H1 (cell line): ENCODE measurements around the gene LGALSL. TPM values are rescaled to one million over a fixed set of nuclear protein-coding genes. Genes with fewer than 3 reads are reported as not detected.

Source experiments
- CTCF ChIA-PET: fragments of 300-600 bp; sonication (Branson Sonifier 250); formaldehyde crosslinking; loops from one replicate; lab custom pipeline; 2021; ENCODE audit not compliant: partially characterized antibody; lab: Charles Lee
- POLR2A ChIA-PET: fragments of 300-600 bp; sonication (Branson Sonifier 250); formaldehyde crosslinking; loops from one replicate; lab custom pipeline; 2021; ENCODE audit warnings: inconsistent platforms; ENCODE audit not compliant: partially characterized antibody; lab: Charles Lee
- DNase-seq, 2 experiments: peaks; one replicate each; pipeline versions ENCODE4 v3.0.0 to v3.0.0-alpha.2; 2010 to 2022; ENCODE audit warnings: low spot score in 2 of 2, low read depth in 1 of 2, mixed read lengths in 1 of 2
- FAIRE-seq: peaks from 2 replicates; lab custom pipeline; 2011; peaks lifted over from hg19 to GRCh38; lab: Jason Lieb, UNC
- H2AFZ ChIP-seq: 2 replicates; pipeline ENCODE4 v1.8.1; 2012; ENCODE audit warnings: low read length, inconsistent platforms
- H2AK5ac ChIP-seq: 2 replicates; pipeline ENCODE4 v1.6.1; 2013; ENCODE audit warnings: low read depth, low read length
- H2BK120ac ChIP-seq: replicated peaks from 2 replicates; pipeline ENCODE3; 2013; ENCODE audit warnings: low read depth, low read length, inconsistent platforms
- H2BK12ac ChIP-seq: 2 replicates; pipeline ENCODE4 v1.6.1; 2013; ENCODE audit warnings: low read depth, low read length
- H2BK15ac ChIP-seq: 2 replicates; pipeline ENCODE4 v1.6.1; 2013; ENCODE audit warnings: low read length
- H2BK20ac ChIP-seq: 2 replicates; pipeline ENCODE4 v1.6.1; 2013; ENCODE audit warnings: low read length
- H2BK5ac ChIP-seq: 2 replicates; pipeline ENCODE4 v1.6.1; 2013; ENCODE audit warnings: low read depth, low read length
- H3K14ac ChIP-seq: 2 replicates; pipeline ENCODE4 v1.6.1; 2013; ENCODE audit warnings: inconsistent platforms; ENCODE audit not compliant: insufficient read length
- H3K18ac ChIP-seq: 2 replicates; pipeline ENCODE4 v1.6.1; 2013; ENCODE audit warnings: low read length; ENCODE audit errors: extremely low read depth
- H3K23ac ChIP-seq: 2 replicates; pipeline ENCODE4 v1.6.1; 2013; ENCODE audit warnings: inconsistent platforms; ENCODE audit not compliant: insufficient read length
- H3K23me2 ChIP-seq: 2 replicates; pipeline ENCODE4 v1.6.1; 2013; ENCODE audit warnings: low read depth, low read length
- H3K27ac ChIP-seq: 2 replicates; pipeline ENCODE4 v1.6.1; 2011; ENCODE audit warnings: low read depth, low read length, inconsistent platforms
- H3K27me3 ChIP-seq, 4 experiments: replicated peaks in 1 of 4; 1 replicate in 1 of 4; 2 replicates in 3 of 4; pipeline versions ENCODE4 v1.6.1 to v1.8.1; 2011 to 2013; ENCODE audit warnings: low read length in 3 of 4, mild to moderate bottlenecking in 3 of 4, inconsistent platforms in 2 of 4, mixed read lengths in 2 of 4, moderate library complexity in 1 of 4; ENCODE audit not compliant: control insufficient read depth in 3 of 4, insufficient read depth in 3 of 4; ENCODE audit errors: extremely low read depth in 1 of 4
- H3K36me3 ChIP-seq, 4 experiments: 2 replicates each; pipeline versions ENCODE4 v1.6.1 to v1.8.1; 2011 to 2013; ENCODE audit warnings: mild to moderate bottlenecking in 4 of 4, low read length in 3 of 4, moderate library complexity in 2 of 4, control low read depth in 1 of 4, inconsistent platforms in 1 of 4; ENCODE audit not compliant: insufficient read depth in 4 of 4, control insufficient read depth in 2 of 4
- H3K4ac ChIP-seq: replicated peaks from 2 replicates; pipeline ENCODE3; 2013; ENCODE audit warnings: low read length, low read depth, mixed read lengths, inconsistent platforms; ENCODE audit not compliant: insufficient read length
- H3K4me1 ChIP-seq, 4 experiments: replicated peaks in 1 of 4; 1 replicate in 1 of 4; 2 replicates in 3 of 4; pipeline versions ENCODE4 v1.6.1 to v1.8.1; 2011 to 2013; ENCODE audit warnings: low read length in 3 of 4, inconsistent platforms in 2 of 4, mixed read lengths in 1 of 4; ENCODE audit not compliant: insufficient read depth in 4 of 4, control insufficient read depth in 3 of 4
- H3K4me2 ChIP-seq, 2 experiments: 2 replicates each; pipeline versions ENCODE4 v1.6.1 to v1.8.1; 2011 to 2013; ENCODE audit warnings: low read depth in 2 of 2, low read length in 2 of 2, control low read depth in 1 of 2, inconsistent platforms in 1 of 2, mild to moderate bottlenecking in 1 of 2; ENCODE audit not compliant: insufficient read depth in 1 of 2
- H3K4me3 ChIP-seq, 4 experiments: fragments of 200-600, 300-600 bp in 1 of 4; sonication (generic), shearing (Covaris generic), sonication (Bioruptor Twin) in 1 of 4; 2 replicates each; pipeline versions ENCODE4 v1.5.1 to v1.8.1; 2011 to 2016; ENCODE audit warnings: low read length in 4 of 4, low read depth in 3 of 4, control low read depth in 2 of 4, inconsistent platforms in 2 of 4, mild to moderate bottlenecking in 2 of 4, mixed read lengths in 1 of 4, moderate library complexity in 1 of 4; ENCODE audit not compliant: insufficient read depth in 2 of 4; ENCODE audit errors: extremely low read depth in 1 of 4
- H3K56ac ChIP-seq: replicated peaks from 2 replicates; pipeline ENCODE3; 2013; ENCODE audit warnings: low read depth, mild to moderate bottlenecking, mixed read lengths, low read length, inconsistent platforms; ENCODE audit not compliant: insufficient read length
- H3K79me1 ChIP-seq: 2 replicates; pipeline ENCODE4 v1.6.1; 2013; ENCODE audit warnings: low read depth, low read length, control low read depth
- H3K79me2 ChIP-seq, 2 experiments: 2 replicates each; pipeline versions ENCODE4 v1.6.1 to v1.8.1; 2012 to 2013; ENCODE audit warnings: low read length in 2 of 2, mild to moderate bottlenecking in 2 of 2, inconsistent platforms in 1 of 2; ENCODE audit not compliant: insufficient read depth in 2 of 2, control insufficient read depth in 1 of 2
- H3K9ac ChIP-seq, 4 experiments: replicated peaks in 1 of 4; 1 replicate in 1 of 4; 2 replicates in 3 of 4; pipeline versions ENCODE4 v1.6.1 to v1.8.1; 2011 to 2013; ENCODE audit warnings: low read depth in 3 of 4, low read length in 3 of 4, control low read depth in 2 of 4, mild to moderate bottlenecking in 2 of 4, moderate library complexity in 2 of 4, inconsistent platforms in 1 of 4; ENCODE audit errors: extremely low read depth in 1 of 4
- H3K9me3 ChIP-seq, 2 experiments: 2 replicates each; pipeline versions ENCODE4 v1.6.1 to v1.8.1; 2012 to 2013; ENCODE audit warnings: mild to moderate bottlenecking in 2 of 2, moderate library complexity in 2 of 2, control low read depth in 1 of 2, inconsistent platforms in 1 of 2, low read depth in 1 of 2, low read length in 1 of 2, mixed read lengths in 1 of 2; ENCODE audit not compliant: insufficient read depth in 2 of 2
- H4K20me1 ChIP-seq, 2 experiments: replicated peaks in 1 of 2; 2 replicates each; pipeline versions ENCODE3 to v1.8.1; 2011 to 2013; ENCODE audit warnings: inconsistent platforms in 2 of 2, low read length in 2 of 2, mild to moderate bottlenecking in 1 of 2; ENCODE audit not compliant: insufficient read depth in 2 of 2, control insufficient read depth in 1 of 2
- H4K5ac ChIP-seq: 2 replicates; pipeline ENCODE4 v1.6.1; 2013; ENCODE audit warnings: low read length, low read depth, mixed read lengths, inconsistent platforms; ENCODE audit not compliant: insufficient read length
- H4K8ac ChIP-seq: 2 replicates; pipeline ENCODE4 v1.8.0; 2013; ENCODE audit warnings: mild to moderate bottlenecking, moderate library complexity, low read length, inconsistent platforms; ENCODE audit not compliant: insufficient read depth; ENCODE audit errors: extremely low read depth
- H4K91ac ChIP-seq: replicated peaks from 2 replicates; pipeline ENCODE3; 2013; ENCODE audit warnings: low read length, mixed read lengths, inconsistent platforms; ENCODE audit not compliant: insufficient read length
- CBX8 ChIP-seq: fragments of 300-800, 300-1000 bp; sonication (generic); IDR thresholded peaks from 2 replicates; pipeline ENCODE4 v1.7.1; 2016; ENCODE audit warnings: low read depth, low read length, borderline replicate concordance
- EZH2 ChIP-seq: fragments of 200-600 bp; sonication (generic); IDR thresholded peaks from 2 replicates; pipeline ENCODE4 v1.7.1; 2012; ENCODE audit warnings: low read depth, mild to moderate bottlenecking, moderate library complexity, low read length, inconsistent platforms; ENCODE audit not compliant: severe bottlenecking
- KDM4A ChIP-seq: IDR thresholded peaks from one replicate; pipeline ENCODE4 v1.7.1; 2012; ENCODE audit warnings: low read depth, mild to moderate bottlenecking, moderate library complexity, low read length, inconsistent platforms; ENCODE audit not compliant: severe bottlenecking
- KDM5A ChIP-seq: fragments of 200-600 bp; IDR thresholded peaks from 2 replicates; pipeline ENCODE4 v1.7.1; 2012; ENCODE audit warnings: mild to moderate bottlenecking, low read length, inconsistent platforms, mixed read lengths
- NANOG ChIP-seq: IDR thresholded peaks from 2 replicates; pipeline ENCODE4 v1.6.1; 2011; ENCODE audit warnings: low read length, low read depth, mild to moderate bottlenecking, inconsistent platforms; ENCODE audit not compliant: insufficient read depth, poor library complexity, severe bottlenecking
- PHF8 ChIP-seq: fragments of 200-600 bp; sonication (generic); conservative IDR thresholded peaks from 2 replicates; pipeline ENCODE4 v1.7.1; 2012; ENCODE audit warnings: low read depth, mild to moderate bottlenecking, inconsistent platforms, low read length, moderate library complexity
- POLR2AphosphoS5 ChIP-seq: IDR thresholded peaks from 2 replicates; pipeline ENCODE4 v1.6.1; 2011; ENCODE audit warnings: low read depth, low read length
- POU5F1 ChIP-seq: IDR thresholded peaks from 2 replicates; pipeline ENCODE4 v1.6.1; 2011; ENCODE audit warnings: low read depth, mild to moderate bottlenecking, low read length, moderate library complexity
- RFX5 ChIP-seq: IDR thresholded peaks from 2 replicates; pipeline ENCODE4 v1.6.1; 2011; ENCODE audit warnings: low read depth, low read length, improper control_type of control experiment, borderline replicate concordance
- SIX5 ChIP-seq: IDR thresholded peaks from 2 replicates; pipeline ENCODE4 v1.6.1; 2011; ENCODE audit warnings: mild to moderate bottlenecking, low read depth, low read length
- SP2 ChIP-seq: IDR thresholded peaks from 2 replicates; pipeline ENCODE4 v1.6.1; 2012; ENCODE audit warnings: mild to moderate bottlenecking, low read length, inconsistent platforms
- SUZ12 ChIP-seq: fragments of 200-600 bp; sonication (generic); IDR thresholded peaks from 2 replicates; pipeline ENCODE4 v1.6.1; 2012; ENCODE audit warnings: mild to moderate bottlenecking, inconsistent platforms, low read length, moderate library complexity, mixed read lengths
- TCF12 ChIP-seq: IDR thresholded peaks from 2 replicates; pipeline ENCODE4 v1.6.1; 2011; ENCODE audit warnings: low read depth, mild to moderate bottlenecking, low read length
- WGBS, 2 experiments: shearing (Covaris generic) in 1 of 2; methylation state at CpG; one replicate each; pipeline versions ENCODE4 v1.1.6 to v1.1.7; 2013 to 2015; ENCODE audit warnings: low lambda C conversion rate in 2 of 2, mixed read lengths in 2 of 2, inconsistent platforms in 1 of 2, low coverage in 1 of 2, missing lambda C conversion rate in 1 of 2; ENCODE audit not compliant: insufficient replicate concordance in 2 of 2, insufficient coverage in 1 of 2, insufficient read length in 1 of 2; ENCODE audit errors: extremely low coverage in 1 of 2, missing lambda C conversion rate in 1 of 2; 5-methylcytosine and 5-hydroxymethylcytosine counted together
- polyA plus RNA-seq, 7 experiments: library from polyadenylated mRNA; depleted of rRNA in 3 of 7; stranded (reverse) in 5 of 7; unstranded in 2 of 7; fragments of >200 nt in 5 of 7; fragments of 200-250 nt in 2 of 7; gene quantifications; 1 replicate in 5 of 7; 2 replicates in 1 of 7; 4 replicates in 1 of 7; pipeline versions ENCODE4 v1.2.1 to v1.2.3, GENCODE V29; 2011 to 2013; ENCODE audit warnings: missing spikeins in 2 of 7, mixed read lengths in 2 of 7
- total RNA-seq: library from RNA; stranded (reverse); fragmentation: NEBNext Ultra II Directional; extraction: Animal tissue kit (Norgen Biotek cat#: 25700); gene quantifications from 2 replicates; pipeline ENCODE4 v1.2.1, GENCODE V29; 2021

The LGALSL gene
- total and polyA plus RNA-seq, 2 of the 8 experiments (the other 6 are each of a cell fraction or from before 2014, with no cell fraction given): 13.6 to 32.3 TPM

- Histone ChIP-seq H3K56ac (no peak overlapping the region), H3K79me1 (no peaks in the 10 kb centered on the region), H3K4me1 (peaks cover 0 to 7% (median 0%) of the 10 kb centered on the region in 4 experiments; a peak in 1 of 7 replicates), H3K18ac (no peak overlapping the region), H3K9ac (no peak overlapping the region), H4K5ac (no peak overlapping the region), H3K36me3 (no peaks in the 10 kb centered on the region), H2BK12ac (no peak overlapping the region), H3K79me2 (no peaks in the 10 kb centered on the region), H3K23me2 (no peaks in the 10 kb centered on the region), H3K27ac (no peak overlapping the region), H4K20me1 (no peaks in the 10 kb centered on the region), H3K27me3 (no peaks in the 10 kb centered on the region), H2AFZ (no peak overlapping the region), H3K4ac (no peak overlapping the region), H2BK20ac (no peak overlapping the region), H3K14ac (no peak overlapping the region), H2BK15ac (no peak overlapping the region), H2BK120ac (no peak overlapping the region), H2BK5ac (no peak overlapping the region), H3K4me3 (no peak overlapping the region), H2AK5ac (no peak overlapping the region), H3K9me3 (no peaks in the 10 kb centered on the region), H3K23ac (no peak overlapping the region), H4K8ac (no peak overlapping the region), H4K91ac (no peak overlapping the region), H3K4me2 (no peak overlapping the region)
- ChIA-PET CTCF (interaction anchor here (0.5 to 13.1 kb wide), 9 partner anchors 7 to 198 kb away, joined by 3 to 214 read pairs (median 4); no protein-coding TSS in a partner anchor), POLR2A (interaction anchor here (0.7 kb wide), 1 partner anchor 586 kb away, joined by 3 read pairs; no protein-coding TSS in a partner anchor)
- 88% methylated on average over 5 of the region's 5 CpGs; no CpG with 5 or more reads in 1 of the 2 experiments for WGBS, 2 experiments
- no peak for FAIRE-seq
- TF ChIP-seq NANOG: no peak
- no peak for TF ChIP-seq KDM5A
- no peak for TF ChIP-seq TCF12
- no peak for TF ChIP-seq RFX5
- TF ChIP-seq CBX8: no peak
- TF ChIP-seq PHF8: no peak
- no peak for TF ChIP-seq SUZ12
- no peak for TF ChIP-seq POU5F1
- TF ChIP-seq EZH2: no peak
- TF ChIP-seq POLR2AphosphoS5: no peak
- TF ChIP-seq SIX5: no peak
- TF ChIP-seq KDM4A: no peak
- TF ChIP-seq SP2: no peak
- no peak for DNase-seq
These were observed 27.7 kb downstream of the LGALSL start for GRCh38 chr2:64481665-64482064.
